ENCODE results near the gene MED29.

MED29 gene

DNA sequence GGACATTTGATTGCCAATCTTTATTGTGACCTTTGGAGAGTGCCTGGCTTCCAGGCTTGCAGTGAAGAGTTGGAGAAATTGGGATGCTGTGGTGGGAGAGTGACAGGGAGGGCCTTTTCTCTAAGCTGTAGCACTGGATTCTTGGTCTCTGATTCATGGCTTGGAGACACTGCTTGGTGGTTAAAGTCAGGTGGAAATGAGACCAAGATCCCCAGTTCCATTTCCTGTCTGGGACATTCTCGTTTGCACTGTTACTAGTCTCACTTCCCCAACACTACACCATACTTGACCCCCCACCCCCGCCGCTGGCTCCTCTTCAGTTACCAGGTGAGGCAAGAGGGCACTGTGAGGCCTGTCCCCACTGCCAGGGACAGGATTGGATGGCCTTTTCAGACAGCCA lies 57.1 kb downstream of the MED29 start:
- H3K27me3 ChIP-seq (ENCODE audit: low read depth) = no peaks in the 10 kb centered on the region
- H3K4me3 ChIP-seq = no peak overlapping the region
- DNase-seq (ENCODE audit: low spot score in 2 of 2) = no peak
- peaks cover 6% of the 10 kb centered on the region; the same call in 1 of the 2 replicates for H3K4me1 ChIP-seq
- no peaks in the 10 kb centered on the region for H3K9me3 ChIP-seq
- in situ Hi-C loops (cut with MboI; ENCODE audit: low sequenced_read_pairs) = loop anchor here (10.0 kb wide), 1 partner anchor 87 kb away; the partner anchor contains the start of gene EID2B
- peaks cover 20% of the 10 kb centered on the region for H3K36me3 ChIP-seq (replicated peaks)

DNA sequence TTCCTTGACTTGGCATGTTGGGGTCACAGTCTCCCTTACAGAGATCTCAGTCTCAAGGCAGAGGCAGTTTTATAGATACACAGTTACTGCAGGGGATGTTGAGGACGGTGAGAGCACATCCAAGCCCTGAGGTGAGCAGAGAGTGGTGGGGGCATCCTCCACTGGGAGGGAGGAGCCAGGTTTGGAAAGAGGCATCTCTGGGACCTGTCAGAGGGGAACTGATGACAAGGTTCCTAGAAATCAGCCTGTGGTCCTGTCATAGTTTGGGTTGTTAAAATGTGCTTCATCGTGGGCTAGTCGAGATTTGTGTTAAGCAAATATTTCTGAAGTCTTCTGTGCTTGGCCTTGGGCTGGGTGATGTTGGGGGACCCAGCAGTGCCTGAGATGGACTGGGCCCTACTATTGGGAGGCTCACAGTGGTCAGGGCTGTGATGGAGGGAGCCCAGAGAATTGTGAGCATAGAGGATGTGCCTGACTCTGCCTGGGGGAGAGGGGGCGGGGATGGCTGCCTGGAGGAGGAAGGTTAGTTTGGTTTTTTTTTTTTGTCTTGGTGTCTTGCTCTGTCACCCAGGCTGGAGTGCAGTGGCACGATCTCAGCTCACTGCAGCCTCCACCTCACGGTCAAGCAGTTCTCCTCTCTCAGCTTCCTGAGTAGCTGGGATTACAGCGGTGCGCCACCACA lies 58.1 kb downstream of the MED29 start:
- in situ Hi-C loops (cut with MboI; ENCODE audit: low sequenced_read_pairs) = loop anchor here (10.0 kb wide), 1 partner anchor 86 kb away; the partner anchor contains the start of gene EID2B
- H3K4me3 ChIP-seq = no peak overlapping the region
- H3K36me3 ChIP-seq (replicated peaks) = peaks cover 27% of the 10 kb centered on the region

More for the DNA sequence above, 58.1 kb downstream of the MED29 start:
- Histone ChIP-seq H3K4me1 (peaks cover 6% of the 10 kb centered on the region; the same call in 1 of the 2 replicates), H3K27me3 (ENCODE audit: low read depth) (no peaks in the 10 kb centered on the region), H3K9me3 (no peaks in the 10 kb centered on the region)
- DNase-seq (ENCODE audit: low spot score in 2 of 2) = no peak
